ENCODE results near the gene NABP2. TPM values are rescaled to one million over a fixed set of nuclear protein-coding genes. Genes with fewer than 3 reads are reported as not detected.

NABP2 gene
- total and polyA plus RNA-seq, 2 of the 4 experiments (the other 2 are of a cell fraction), result 29.2 to 37.4 TPM

GRCh38 chr12:56205445-56205844 is 18.7 kb upstream of the NABP2 start:
- in situ Hi-C loops (cut with MboI; ENCODE audit: low sequenced_read_pairs) (no loop called here), intact Hi-C loops (cut with micrococcal nuclease) (no loop called here), dilution Hi-C loops (cut with HindIII; ENCODE audit: low sequenced_read_pairs, unreplicated experiment) (no loop called here)
- Histone ChIP-seq H3K36me3 (ENCODE audit: control insufficient read depth, insufficient read depth, low read length) (peaks cover 39% of the 10 kb centered on the region), H3K56ac (ENCODE audit: extremely low read depth, insufficient read depth, low read length) (no peak overlapping the region), H2BK5ac (ENCODE audit: low read depth, low read length, poor library complexity, severe bottlenecking) (no peak overlapping the region), H4K5ac (ENCODE audit: low read depth, low read length) (no peak overlapping the region), H4K91ac (ENCODE audit: insufficient read depth, low read depth, low read length) (no peak overlapping the region), H4K20me1 (ENCODE audit: insufficient read depth, low read length) (peaks cover 13% of the 10 kb centered on the region), H3K27ac (ENCODE audit: insufficient read depth, low read length) (no peak overlapping the region), H2AFZ (replicated peaks; ENCODE audit: low read length, poor library complexity) (no peak overlapping the region), H3K9me3 (ENCODE audit: control insufficient read depth, insufficient read depth, low read length) (no peaks in the 10 kb centered on the region), H3K14ac (replicated peaks; ENCODE audit: low read depth, low read length) (no peak overlapping the region), H3K79me1 (ENCODE audit: low read depth in 1 of 2, low read length in 2 of 2) (peaks cover 8 to 34% of the 10 kb centered on the region in 2 experiments), H2BK120ac (ENCODE audit: low read depth, low read length) (no peak overlapping the region), H3K9ac (ENCODE audit: low read depth, low read length) (no peak overlapping the region), H4K8ac (ENCODE audit: low read depth in 2 of 2, low read length in 2 of 2) (no peak overlapping the region), H3K4ac (ENCODE audit: low read depth, low read length) (no peak overlapping the region), H2AK9ac (replicated peaks; ENCODE audit: low read depth, low read length, poor library complexity) (no peak overlapping the region), H3K4me1 (ENCODE audit: control insufficient read depth, insufficient read depth, low read length) (peaks cover 7% of the 10 kb centered on the region), H3K4me2 (ENCODE audit: low read depth, low read length) (no peak overlapping the region), H2AK5ac (ENCODE audit: low read depth, low read length) (no peak overlapping the region), H3K18ac (ENCODE audit: low read depth, low read length) (no peak overlapping the region), H2BK20ac (ENCODE audit: low read depth, low read length) (no peak overlapping the region), H3K4me3 (ENCODE audit: insufficient read depth, low read depth, low read length) (no peak overlapping the region), H3K23ac (ENCODE audit: low read depth, low read length) (no peak overlapping the region), H2BK15ac (ENCODE audit: low read depth, low read length) (no peak overlapping the region), H3K27me3 (ENCODE audit: control insufficient read depth, insufficient read depth, low read length) (no peaks in the 10 kb centered on the region), H3K9me1 (ENCODE audit: insufficient read depth, low read length) (no peaks in the 10 kb centered on the region; the same call in 1 of the 2 replicates)
- BruUV-seq (replicated peaks), result no TSS peak
- POLR2A ChIA-PET (ENCODE audit: unreplicated experiment), result no interaction called here
- TF ChIP-seq CTCF (conservative IDR thresholded peaks at IDR 0.05; ENCODE audit: low read depth, low read length) (0 out of 2 replicates have a peak, but pooled peaks have one; percentile 2), RAD21 (IDR thresholded peaks at IDR 0.05; ENCODE audit: low read length) (no peak)
- CTCF ChIA-PET, result interaction anchor here (1.0 to 1.5 kb wide), 2 partner anchors 8 to 11 kb away, joined by 3 to 4 read pairs; no protein-coding TSS in a partner anchor
- ATAC-seq (ENCODE audit: low read depth) (no peak), DNase-seq (no peak)
